ENCODE results near the gene ROCK1. TPM values are rescaled to one million over a fixed set of nuclear protein-coding genes. Genes with fewer than 3 reads are reported as not detected.
A peak's percentile ranks its signal among the peaks of the same experiment; 100 is the strongest.

The ROCK1 gene
- total RNA-seq, 1 donor = 29.9 TPM

DNA sequence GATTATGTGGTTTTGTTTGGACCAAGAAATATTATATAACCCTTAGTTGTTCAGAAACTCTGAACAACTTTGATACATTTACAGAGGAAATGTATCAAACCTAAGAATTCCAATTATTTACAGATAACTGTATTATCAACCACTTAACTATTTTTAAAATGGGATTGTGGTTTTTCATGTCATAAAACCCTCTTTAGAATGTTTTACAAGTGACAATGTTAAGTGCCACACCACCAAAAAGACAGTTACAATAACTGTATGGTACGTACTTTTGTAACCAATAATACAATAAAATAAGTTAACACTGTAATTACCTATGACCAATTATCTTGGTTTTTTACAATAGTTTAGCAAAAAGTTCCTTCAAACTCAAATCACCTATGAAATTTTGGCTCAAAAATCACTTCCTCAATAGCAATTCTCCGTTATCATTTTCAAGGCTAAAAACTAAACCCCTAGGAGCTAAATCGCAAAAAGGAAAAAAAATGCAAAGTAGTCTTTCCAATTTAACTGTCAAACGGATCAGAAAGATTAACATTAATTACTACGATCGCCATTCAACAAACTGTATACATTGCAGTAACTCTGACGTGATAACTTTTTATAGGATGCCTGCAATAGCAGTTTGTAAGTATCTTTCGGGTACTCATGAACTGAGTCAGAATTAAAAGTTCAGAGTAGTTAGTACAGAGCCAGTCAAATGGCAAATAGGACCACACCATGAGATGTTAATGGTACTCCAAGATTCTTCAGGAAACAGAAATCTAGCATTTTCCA, 1.5 kb downstream of the ROCK1 start:
- peak in 1 of 3 donors; percentile 5 for DNase-seq (ENCODE audit: low read depth in 2 of 3, low spot score in 2 of 3)

DNA sequence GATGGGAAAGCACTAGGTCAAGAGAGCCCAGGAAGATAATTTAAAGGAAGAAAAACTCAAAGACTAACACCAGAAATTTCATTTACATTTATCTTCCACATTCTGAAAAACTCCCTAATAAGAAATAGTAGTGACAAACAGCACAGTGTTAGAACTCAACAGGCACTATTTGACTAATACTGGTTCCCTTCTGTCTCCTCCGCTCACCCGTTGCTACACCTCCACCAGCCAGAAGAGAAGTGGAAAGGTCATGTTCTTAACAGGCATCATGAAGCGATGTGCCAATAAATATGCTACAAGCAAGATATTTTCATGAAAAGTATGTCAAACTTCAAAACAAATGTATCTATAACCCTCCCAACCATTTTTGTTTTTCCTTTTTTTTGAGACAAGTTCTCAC, 5.7 kb downstream of the ROCK1 start:
- DNase-seq (ENCODE audit: low read depth in 2 of 3, low spot score in 2 of 3) = no peak

GRCh38 chr18:21101172-21101571, 10.4 kb downstream of the ROCK1 start:
- no peak for DNase-seq (ENCODE audit: low read depth in 2 of 3, low spot score in 2 of 3)

GRCh38 chr18:21100678-21101077, 10.9 kb downstream of the ROCK1 start:
- no peak for DNase-seq (ENCODE audit: low read depth in 2 of 3, low spot score in 2 of 3)

- no peak for DNase-seq (ENCODE audit: low read depth in 2 of 3, low spot score in 2 of 3)
These were observed 11.5 kb downstream of the ROCK1 start for GRCh38 chr18:21100146-21100545.

DNA sequence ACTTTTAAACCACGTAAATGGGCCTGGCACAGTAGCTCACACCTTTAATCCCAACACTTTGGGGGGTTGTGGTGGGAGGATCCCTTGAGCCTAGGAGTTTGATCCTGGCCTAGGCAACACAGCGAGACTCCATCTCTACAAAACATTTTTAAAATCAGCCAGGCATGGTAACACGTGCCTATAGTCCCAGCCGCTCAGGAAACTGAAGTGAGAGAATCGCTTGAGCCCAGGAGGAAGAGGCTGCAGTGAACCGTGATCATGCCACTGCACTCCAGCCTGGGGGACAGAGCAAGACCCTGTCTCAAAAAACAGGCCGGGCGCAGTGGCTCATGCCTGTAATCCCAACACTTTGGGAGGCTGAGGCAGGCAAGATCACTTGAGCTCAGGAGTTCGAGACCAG, 12.2 kb downstream of the ROCK1 start:
- no peak for DNase-seq (ENCODE audit: low read depth in 2 of 3, low spot score in 2 of 3)

DNA sequence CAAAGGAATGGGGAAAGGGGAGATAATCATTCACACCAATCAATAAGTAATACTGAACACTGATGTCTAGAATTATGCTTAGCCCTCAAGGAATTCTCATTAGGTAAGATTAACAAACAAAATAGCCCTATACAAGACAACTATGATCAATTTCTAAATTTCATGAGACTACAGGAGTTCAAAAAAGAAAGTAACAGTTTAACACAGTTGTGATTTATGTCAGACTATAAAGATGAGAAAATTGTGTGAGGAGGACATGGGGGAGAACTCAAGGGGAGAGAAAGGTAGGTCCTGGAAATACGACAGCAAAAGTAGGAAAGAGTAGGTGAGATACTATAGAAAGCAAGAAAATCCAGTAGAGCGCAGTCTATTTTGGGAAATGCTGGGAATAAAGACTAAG, 14.9 kb downstream of the ROCK1 start:
- no peak for DNase-seq (ENCODE audit: low read depth in 2 of 3, low spot score in 2 of 3)

GRCh38 chr18:21093133-21093532, 18.5 kb downstream of the ROCK1 start:
- DNase-seq (ENCODE audit: low read depth in 2 of 3, low spot score in 2 of 3) = no peak

DNA sequence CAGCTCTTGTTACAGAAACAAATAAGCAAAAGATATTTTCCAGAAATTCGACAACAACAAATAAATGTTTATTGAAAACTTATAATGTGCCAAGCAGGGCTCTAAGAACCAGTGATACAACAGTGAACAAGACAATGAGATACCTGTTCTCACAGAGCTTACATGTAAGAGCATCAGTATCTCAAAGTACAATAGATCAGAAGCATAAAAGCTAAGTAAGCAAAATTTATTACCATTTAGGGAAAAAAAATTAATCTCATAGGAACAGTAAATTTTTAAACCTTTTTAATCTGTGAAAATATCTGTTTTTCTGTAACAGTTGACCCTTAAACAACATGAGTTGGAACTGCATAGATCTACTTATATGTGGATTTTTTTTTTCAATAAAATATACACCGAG, 20.9 kb downstream of the ROCK1 start:
- no peak for DNase-seq (ENCODE audit: low read depth in 2 of 3, low spot score in 2 of 3)

DNA sequence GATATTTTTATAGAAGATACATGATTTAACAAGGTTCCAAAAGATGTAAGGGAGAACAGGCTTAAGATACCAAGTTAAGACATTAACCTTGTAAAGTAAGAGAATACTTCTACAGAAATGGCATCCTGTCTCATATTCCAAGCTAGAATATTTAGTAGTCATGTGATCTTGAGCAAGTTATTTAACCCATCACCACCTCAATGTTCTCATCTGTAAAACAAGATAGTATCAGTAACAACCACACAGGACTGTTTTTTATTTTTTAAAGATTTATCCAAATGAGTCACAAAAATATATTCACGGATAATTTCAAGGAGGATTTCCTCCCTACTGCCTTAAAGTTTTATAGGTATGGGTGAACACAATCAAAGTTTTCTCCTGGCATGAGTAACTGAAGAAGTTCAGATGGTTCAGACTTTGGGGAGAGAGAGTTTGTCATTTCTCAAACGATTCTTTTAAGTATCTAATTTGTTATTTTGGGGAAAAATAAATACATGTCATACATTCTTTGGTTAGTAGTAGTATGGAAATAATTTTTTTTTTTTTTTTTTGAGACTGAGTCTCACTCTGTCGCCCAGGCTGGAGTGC, 25.9 kb downstream of the ROCK1 start:
- DNase-seq (ENCODE audit: low read depth in 2 of 3, low spot score in 2 of 3) = no peak

DNA sequence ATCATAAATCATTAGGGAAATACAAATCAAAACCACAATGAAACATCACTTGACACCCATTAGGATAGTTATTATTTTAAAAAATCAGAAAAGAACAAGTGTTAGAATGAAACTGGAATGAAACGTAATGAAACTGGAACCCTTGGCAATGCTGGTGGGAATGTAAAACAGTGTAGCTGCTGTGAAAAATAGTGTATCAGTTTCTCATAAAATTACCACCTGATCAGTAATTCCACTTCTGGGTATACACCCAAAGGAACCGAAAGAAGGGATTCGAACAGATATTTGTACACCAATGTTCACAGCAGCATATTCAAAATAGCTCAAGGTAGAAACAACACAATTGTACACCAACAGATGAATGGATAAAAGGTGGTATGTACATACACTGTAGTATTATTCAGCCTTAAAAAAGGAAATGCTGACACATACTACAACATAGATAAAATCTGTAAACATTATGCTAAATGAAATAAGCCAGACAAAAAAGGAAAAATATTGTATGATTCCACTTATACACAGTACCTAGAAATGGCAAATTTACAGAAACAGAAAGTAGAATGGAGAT, 27.0 kb downstream of the ROCK1 start:
- DNase-seq (ENCODE audit: low read depth in 2 of 3, low spot score in 2 of 3) = no peak

GRCh38 chr18:21083017-21083416, 28.6 kb downstream of the ROCK1 start:
- DNase-seq (ENCODE audit: low read depth in 2 of 3, low spot score in 2 of 3) = no peak

DNA sequence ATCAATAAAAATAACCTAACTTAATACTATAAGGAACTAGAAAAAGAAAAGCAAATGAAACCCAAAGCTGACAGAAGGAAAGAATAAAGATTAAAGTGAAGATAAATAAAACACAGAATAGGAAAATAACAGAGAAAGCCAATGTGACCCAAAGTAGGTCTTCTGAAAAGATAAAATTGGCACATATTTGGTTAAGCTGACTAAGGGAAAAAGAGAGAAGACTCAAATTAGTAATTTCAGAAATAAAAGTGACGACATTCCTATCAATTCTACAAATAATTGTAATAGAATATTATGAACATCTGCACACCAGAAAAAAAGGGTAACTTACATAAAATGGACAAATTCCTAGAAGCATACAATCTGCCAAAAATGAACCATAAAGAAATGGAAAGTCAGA, 30.2 kb downstream of the ROCK1 start:
- no peak for DNase-seq (ENCODE audit: low read depth in 2 of 3, low spot score in 2 of 3)

GRCh38 chr18:21080576-21080975, 31.0 kb downstream of the ROCK1 start:
- no peak for DNase-seq (ENCODE audit: low read depth in 2 of 3, low spot score in 2 of 3)

- DNase-seq (ENCODE audit: low read depth in 2 of 3, low spot score in 2 of 3) = peak in 1 of 3 donors; percentile 8
These were observed 37.0 kb downstream of the ROCK1 start for GRCh38 chr18:21074336-21075323.

- no peak for DNase-seq (ENCODE audit: low read depth in 2 of 3, low spot score in 2 of 3)
These were observed 38.4 kb downstream of the ROCK1 start for GRCh38 chr18:21073180-21073579.

DNA sequence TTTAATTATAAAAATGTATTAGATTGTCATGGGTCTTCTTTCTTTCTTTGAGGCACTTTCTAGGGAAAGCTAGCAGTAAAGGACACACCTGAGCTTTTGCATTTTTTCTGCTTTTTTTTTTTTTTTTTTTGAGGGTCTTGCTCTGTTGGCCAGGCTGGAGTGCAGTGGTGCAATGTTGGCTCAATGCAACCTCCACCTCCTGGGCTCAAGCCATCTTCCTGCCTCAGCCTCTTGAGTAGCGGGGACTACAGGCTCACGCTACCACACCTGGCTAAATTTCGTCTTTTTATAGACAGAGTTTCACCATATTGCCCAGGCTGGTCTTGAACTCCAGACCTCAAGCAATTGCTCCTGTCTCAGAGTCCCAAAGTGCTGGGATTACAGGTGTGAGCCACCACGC, 40.5 kb downstream of the ROCK1 start:
- DNase-seq (ENCODE audit: low read depth in 2 of 3, low spot score in 2 of 3) = no peak

DNA sequence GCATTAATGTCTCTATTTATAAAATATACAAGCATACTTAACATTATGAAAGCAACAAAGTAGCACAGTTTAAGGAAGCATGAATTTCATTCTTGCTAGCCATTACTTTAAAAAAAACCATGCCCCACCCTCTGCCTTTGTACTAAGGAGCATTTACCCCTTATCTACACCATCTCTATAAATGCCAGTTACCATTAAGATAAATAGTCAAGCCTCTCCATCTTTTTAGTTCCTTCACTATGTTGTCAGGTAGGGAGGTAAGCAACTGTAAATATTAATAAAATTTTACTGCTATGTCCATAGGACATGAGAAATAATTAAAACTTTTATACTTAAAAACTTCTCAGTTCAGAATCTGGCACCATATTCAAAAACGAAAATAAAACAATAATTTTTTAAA, 42.1 kb downstream of the ROCK1 start:
- no peak for DNase-seq (ENCODE audit: low read depth in 2 of 3, low spot score in 2 of 3)

DNA sequence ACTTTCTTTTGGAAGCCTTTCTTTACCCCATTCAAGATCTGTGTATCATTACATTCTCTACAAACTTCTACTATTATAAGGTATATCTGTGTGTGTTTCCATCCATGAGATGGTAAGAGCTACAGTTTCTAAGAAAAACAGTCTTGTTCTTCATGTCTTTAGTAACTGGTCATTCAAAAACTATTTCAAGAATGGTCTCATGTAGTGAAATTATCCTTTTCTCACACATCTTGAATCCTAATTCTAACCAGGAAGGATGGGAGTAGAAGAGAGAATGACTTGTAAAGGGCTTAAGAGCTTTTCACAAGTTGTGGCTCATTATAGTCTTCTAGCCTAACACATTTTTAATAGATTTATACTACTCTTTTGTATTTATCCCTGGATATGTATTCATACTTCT, 47.3 kb downstream of the ROCK1 start:
- no peak for DNase-seq (ENCODE audit: low read depth in 2 of 3, low spot score in 2 of 3)

DNA sequence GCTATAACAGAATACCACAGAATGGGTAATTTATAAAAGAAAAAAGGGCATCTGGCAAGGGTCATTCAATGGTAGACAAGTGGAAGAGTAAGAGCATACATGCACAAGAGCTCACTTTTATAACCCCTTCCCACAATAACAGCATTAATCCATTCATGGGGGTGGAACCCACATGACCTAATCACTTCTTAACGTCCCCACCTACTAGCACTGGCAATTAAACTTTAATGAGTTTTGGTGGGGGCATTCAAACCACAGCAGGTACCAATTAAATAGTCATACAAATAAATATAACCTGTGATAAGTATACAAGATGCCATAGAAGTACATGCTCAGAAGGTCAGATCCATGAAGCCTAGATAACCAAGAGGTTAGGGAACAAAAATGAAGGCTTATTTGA, 48.6 kb downstream of the ROCK1 start:
- DNase-seq (ENCODE audit: low read depth in 2 of 3, low spot score in 2 of 3) = no peak

GRCh38 chr18:21057112-21057511, 54.5 kb downstream of the ROCK1 start:
- DNase-seq (ENCODE audit: low read depth in 2 of 3, low spot score in 2 of 3) = no peak

Data from hematopoietic multipotent progenitor cell (in vitro differentiated cells).